Adipocyte (in vitro differentiated cells): Measurements from ENCODE around the gene CPVL.

Experiments
- DNase-seq: peaks from one replicate; pipeline ENCODE4 v3.0.0-alpha.2; 2015; ENCODE audit warnings: low read depth
- H3K27me3 ChIP-seq: replicated peaks from 2 replicates; pipeline ENCODE4 v1.7.0; 2013; ENCODE audit warnings: mild to moderate bottlenecking, low read length, moderate library complexity; ENCODE audit not compliant: control insufficient read depth, insufficient read depth
- H3K36me3 ChIP-seq: 2 replicates; pipeline ENCODE4 v1.7.0; 2013; ENCODE audit warnings: low read length, mild to moderate bottlenecking, moderate library complexity; ENCODE audit not compliant: control insufficient read depth, insufficient read depth, severe bottlenecking
- H3K4me1 ChIP-seq: 2 replicates; pipeline ENCODE4 v1.7.0; 2013; ENCODE audit warnings: mild to moderate bottlenecking, low read length, moderate library complexity; ENCODE audit not compliant: control insufficient read depth, insufficient read depth
- H3K4me3 ChIP-seq: 2 replicates; pipeline ENCODE4 v1.7.0; 2013; ENCODE audit warnings: mild to moderate bottlenecking, low read length, moderate library complexity
- H3K9ac ChIP-seq: 2 replicates; pipeline ENCODE4 v1.7.0; 2013; ENCODE audit warnings: mild to moderate bottlenecking, low read length, moderate library complexity
- H3K9me3 ChIP-seq: 2 replicates; pipeline ENCODE4 v1.7.0; 2013; ENCODE audit warnings: mild to moderate bottlenecking, low read length, moderate library complexity; ENCODE audit not compliant: control insufficient read depth

CPVL gene

DNA sequence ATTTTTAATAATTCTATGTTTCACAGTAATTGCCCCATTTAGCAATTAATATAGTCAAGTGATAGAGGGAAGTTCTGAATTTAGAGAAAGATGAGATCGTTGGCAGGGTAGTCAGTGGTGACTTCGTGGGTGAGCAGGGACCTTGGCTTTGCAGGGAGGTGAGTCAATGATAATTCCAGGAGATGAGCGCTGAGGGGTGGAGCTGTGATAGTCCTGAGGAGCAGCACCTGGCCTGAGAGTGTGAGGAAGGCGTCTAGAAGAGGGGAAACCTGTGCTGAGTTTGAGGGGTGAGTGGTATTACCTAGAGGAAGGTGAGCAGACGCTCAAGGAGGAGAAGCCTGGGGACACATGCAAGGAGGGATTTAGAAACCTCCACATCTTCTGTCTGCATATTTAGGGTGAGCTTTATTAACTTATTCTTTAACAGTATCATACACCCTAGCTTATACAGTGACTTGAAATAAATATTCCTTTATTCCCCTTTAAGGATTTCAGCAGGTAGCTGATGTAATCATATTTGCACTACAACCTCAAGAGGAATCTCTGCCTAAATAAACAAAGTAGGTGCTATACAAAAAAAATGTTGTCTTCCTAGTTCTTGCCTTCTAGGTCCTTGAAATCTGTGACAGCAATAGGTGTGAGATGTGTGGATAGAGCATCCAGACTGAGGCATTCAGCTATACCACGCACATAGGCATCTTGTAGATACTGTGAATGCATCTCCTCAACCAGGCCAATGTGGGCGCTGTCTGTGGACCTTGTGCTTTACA lies 186.1 kb downstream of the CPVL start:
- Histone ChIP-seq H3K36me3 (no peaks in the 10 kb centered on the region), H3K4me1 (peaks cover 11% of the 10 kb centered on the region), H3K4me3 (no peak overlapping the region), H3K9me3 (peaks cover 15% of the 10 kb centered on the region), H3K27me3 (peaks cover 28% of the 10 kb centered on the region), H3K9ac (no peak overlapping the region)
- DNase-seq = no peak

DNA sequence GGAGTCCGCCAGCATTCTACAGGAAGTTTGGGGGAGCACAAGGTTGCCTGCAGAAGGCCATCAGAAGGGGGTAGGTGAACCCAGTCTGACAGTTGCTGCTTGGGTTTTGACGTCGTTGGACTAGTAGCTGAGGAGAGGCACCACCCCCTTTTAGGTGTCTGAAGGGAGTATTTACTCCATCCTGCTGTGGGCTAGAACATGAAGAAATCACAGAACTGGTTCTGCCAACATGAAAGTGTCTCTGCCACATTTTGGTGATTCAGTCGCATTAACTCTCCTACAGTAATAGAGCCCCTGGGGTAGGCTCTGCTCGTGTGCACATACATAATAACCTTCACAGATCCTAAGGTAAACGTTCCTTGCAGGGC lies 187.4 kb downstream of the CPVL start:
- no peak for DNase-seq
- Histone ChIP-seq H3K4me1 (peaks cover 14% of the 10 kb centered on the region), H3K9me3 (peaks cover 7% of the 10 kb centered on the region), H3K36me3 (no peaks in the 10 kb centered on the region), H3K9ac (no peak overlapping the region), H3K27me3 (peaks cover 34% of the 10 kb centered on the region), H3K4me3 (peak overlapping the region; percentile 74)

DNA sequence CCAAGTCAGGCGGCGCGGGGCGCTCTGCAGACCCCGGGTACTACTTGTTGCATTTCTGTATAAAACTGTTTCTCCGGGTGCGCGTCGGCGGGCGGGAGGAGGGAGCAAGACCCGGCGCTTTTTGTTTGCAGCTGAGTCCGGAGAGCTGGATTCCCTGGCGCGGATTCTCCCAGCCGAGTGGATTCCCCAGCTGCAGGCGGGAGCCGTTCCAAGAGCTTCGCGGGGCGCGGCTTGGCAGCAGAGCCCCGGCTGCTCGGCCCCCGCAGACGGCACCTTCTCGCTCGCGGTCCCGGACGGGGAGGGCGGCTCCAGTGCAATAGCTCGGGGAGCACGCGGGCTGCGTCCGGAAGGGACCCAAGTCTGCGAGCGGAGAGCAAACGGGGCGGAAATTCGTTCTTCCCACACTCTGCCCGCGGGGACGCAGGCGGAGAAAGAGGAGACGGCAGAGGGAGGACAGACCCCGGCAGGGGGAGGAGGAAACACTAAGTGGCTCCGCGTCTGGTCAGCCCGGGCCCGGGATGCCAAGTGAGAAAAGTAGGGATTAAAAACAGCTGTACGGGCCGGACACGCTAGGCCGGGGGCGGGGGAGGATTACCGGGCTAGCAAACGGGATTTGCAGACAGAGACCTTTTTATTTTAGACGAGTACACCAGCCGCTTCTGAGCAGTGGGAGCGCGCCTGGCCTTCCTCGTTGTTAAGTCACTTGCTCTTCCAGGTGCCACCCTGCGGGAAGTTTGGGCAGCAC lies 187.9 kb downstream of the CPVL start, which contains the start of gene TRIL:
Gene TRIL, minus strand, starts transcription at position 96 of the 745 bp plus-strand sequence. CDS start 284 bp downstream, outside the sequence.
- Histone ChIP-seq H3K4me1 (peaks cover 17% of the 10 kb centered on the region), H3K9ac (peak within 1 kb of the TSS; percentile 36), H3K27me3 (peaks cover 34% of the 10 kb centered on the region), H3K36me3 (no peaks in the 10 kb centered on the region), H3K9me3 (peaks cover 6% of the 10 kb centered on the region), H3K4me3 (peak within 1 kb of the TSS; percentile 74)
- DNase-seq = peak; percentile 76

DNA sequence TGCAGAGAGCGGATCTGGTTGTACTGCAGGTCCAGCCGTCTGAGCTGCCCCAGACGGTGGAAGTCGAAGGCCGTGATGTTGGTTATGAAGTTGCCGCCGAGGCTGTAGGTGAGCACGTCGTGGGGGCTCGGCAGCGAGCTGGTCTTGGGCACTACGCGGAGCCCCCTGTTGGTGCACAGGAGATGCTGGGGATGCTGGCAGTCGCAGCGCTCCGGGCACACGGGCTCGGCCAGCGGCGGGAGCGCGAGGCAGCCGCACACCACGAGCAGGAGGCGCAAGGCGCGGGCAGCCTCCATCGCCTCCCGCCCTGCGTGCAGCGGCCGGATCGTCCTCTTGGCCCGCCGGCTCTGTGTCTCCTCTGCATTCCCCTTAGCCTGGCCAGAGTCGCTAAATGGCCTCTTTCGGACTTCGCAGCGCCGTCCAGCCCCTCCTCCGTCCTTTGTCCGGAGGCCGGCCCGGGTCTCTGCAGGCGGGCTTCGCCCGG lies 188.5 kb downstream of the CPVL start:
- peak; percentile 44 for DNase-seq
- Histone ChIP-seq H3K4me3 (peak overlapping the region; percentile 74), H3K9me3 (peaks cover under 1% of the 10 kb centered on the region), H3K27me3 (peaks cover 34% of the 10 kb centered on the region), H3K36me3 (no peaks in the 10 kb centered on the region), H3K4me1 (peaks cover 17% of the 10 kb centered on the region), H3K9ac (peak overlapping the region; percentile 29)

DNA sequence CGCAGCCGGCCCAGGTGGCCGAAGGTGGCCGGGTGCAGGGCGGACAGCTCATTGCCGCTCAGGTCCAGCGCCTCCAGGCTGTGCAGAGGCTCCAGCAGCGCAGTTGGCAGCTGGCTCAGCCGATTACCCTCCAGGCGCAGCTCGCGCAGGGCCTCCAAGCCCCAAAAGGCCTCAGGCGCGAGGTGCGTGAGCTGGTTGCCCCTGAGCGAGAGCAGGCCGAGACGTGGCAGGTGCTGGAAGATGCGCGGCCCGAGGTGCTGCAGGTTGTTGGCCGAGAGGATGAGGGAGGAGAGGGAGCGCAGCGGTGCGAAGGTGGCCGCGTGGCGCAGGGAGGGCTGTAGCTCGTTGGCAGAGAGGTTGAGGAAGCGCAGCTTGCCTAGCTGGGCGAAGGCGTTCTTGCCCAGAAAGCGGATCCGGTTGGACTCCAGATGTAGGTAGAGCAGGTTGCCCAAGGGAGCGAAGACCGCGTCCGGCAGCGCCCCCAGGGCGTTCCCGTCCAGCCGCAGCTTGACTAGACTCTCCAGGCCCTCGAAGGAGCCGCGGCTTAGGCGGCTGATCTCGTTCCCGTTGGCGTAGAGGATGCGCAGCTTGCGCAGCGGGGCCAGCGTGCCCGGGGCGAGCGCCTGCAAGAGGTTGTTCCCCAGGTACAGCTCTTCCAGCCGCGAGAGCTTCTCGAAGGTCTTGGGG lies 189.1 kb downstream of the CPVL start:
- Histone ChIP-seq H3K9me3 (no peaks in the 10 kb centered on the region), H3K27me3 (peaks cover 34% of the 10 kb centered on the region), H3K4me3 (peak overlapping the region; percentile 74), H3K9ac (no peak overlapping the region), H3K36me3 (no peaks in the 10 kb centered on the region), H3K4me1 (peaks cover 17% of the 10 kb centered on the region)
- peak; percentile 30 for DNase-seq

DNA sequence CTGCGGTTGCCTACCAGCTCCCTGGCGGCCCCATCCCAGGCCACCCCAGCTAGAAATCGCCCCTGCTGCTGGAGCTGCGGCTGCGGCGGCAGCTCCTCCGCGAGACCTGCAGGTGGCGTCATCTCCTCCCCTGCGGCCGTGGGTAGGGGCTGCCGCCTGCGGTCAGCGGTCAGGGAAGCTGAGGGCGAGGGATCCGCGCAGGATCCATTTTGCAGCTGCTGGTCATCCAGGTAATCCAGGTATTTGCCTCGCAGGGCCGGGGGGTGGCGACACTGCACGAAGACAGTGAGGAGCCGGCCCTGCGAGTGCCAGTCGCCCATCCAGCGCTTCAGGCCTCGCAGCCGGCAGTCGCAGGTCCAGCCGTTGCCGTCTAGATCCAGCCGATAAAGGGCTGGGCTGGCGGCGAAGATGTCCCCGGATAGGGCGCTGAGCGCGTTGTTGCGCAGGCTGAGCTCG lies 189.7 kb downstream of the CPVL start:
- Histone ChIP-seq H3K9me3 (no peaks in the 10 kb centered on the region), H3K27me3 (peaks cover 34% of the 10 kb centered on the region), H3K4me3 (peak overlapping the region; percentile 63), H3K4me1 (peaks cover 17% of the 10 kb centered on the region), H3K36me3 (no peaks in the 10 kb centered on the region), H3K9ac (peak overlapping the region; percentile 12)
- peak; percentile 77 for DNase-seq

DNA sequence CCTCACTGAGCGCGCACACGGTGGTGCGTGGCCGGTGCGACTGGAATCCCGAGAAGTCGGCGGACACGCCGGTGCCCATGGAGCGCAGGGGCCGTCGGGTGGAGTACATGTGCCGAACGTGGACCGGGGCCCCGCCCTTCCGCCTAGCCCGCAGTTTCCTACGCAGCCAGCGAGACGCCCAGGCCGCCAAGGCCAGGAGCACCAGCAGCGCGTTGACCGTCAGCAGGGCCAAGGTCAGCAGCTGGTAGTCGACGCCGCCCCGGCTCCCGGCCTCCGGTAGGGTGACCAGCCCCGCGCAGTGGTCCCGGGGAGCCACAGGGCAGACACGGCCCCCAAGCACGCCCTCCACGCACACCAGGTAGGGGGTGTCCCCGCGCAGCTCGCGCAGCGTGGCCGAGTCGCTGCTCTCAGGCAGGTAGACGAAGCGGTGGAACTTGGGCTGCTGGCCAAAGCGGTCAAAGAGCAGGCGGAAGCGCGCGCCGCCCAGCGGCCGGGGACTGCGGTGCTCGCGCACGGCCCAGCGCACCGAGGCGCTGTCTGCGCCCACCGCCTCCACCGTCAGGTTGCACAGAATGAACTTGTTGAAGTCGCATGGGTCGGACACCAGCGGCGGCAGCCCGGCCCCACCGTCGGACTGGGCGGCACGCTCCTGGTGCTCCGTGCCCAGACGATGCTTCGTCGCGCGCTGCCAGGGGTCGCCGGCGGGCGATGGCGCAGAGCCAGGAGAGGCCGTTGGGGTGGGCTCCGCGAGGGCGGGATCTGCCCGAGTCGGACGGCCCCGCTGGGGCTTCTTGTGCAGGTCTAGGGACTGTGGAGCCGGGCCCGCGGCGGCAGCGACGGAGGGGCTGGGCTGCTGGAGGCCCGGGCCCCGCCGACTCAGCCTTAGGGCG lies 190.4 kb downstream of the CPVL start:
- Histone ChIP-seq H3K4me3 (peak overlapping the region; percentile 63), H3K9me3 (no peaks in the 10 kb centered on the region), H3K27me3 (peaks cover 34% of the 10 kb centered on the region), H3K4me1 (peaks cover 17% of the 10 kb centered on the region), H3K36me3 (no peaks in the 10 kb centered on the region), H3K9ac (peak overlapping the region; percentile 12)
- peak; percentile 74 for DNase-seq

DNA sequence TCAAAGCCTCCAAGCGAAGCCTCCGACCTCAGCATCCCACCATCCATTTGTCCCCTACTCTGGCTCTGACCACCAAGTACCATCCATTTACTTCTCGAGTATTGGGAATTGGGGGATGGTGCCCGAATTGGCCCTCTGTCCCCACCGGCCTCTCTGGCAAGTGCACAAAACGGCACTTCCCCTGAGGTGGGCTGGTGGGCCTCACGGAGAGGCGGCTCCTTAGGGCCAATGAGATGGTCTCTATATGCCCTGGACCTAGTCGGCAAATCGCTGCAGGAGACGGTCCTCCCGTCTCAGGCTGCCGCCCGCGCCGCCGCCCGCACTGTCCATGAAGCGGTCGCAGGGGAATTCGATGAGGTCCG lies 191.0 kb downstream of the CPVL start:
- Histone ChIP-seq H3K4me1 (peaks cover 17% of the 10 kb centered on the region), H3K4me3 (no peak overlapping the region), H3K27me3 (peaks cover 34% of the 10 kb centered on the region), H3K9me3 (no peaks in the 10 kb centered on the region), H3K36me3 (no peaks in the 10 kb centered on the region), H3K9ac (no peak overlapping the region)
- DNase-seq = no peak

DNA sequence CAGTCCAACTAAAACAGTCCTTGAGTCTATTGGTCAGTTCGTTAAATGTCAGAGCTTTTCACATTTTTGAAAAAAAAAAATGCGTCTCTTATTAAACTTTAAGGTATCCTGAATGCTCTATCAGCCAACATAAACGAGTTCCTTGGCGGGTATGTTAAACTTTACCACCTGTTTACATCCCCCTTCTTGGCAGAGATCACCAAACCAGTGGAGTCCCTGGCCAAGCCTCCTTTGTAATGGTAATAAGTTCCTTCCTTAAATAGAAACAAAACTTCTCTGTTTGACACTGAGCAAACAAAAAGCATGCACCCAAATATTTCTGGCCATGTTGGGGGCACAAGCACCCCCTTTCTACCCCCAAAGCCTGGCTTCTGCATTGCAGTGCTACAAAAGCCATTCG lies 191.4 kb downstream of the CPVL start:
- H3K27me3 ChIP-seq = peaks cover 34% of the 10 kb centered on the region
- DNase-seq = no peak
- H3K9ac ChIP-seq = no peak overlapping the region
- no peaks in the 10 kb centered on the region for H3K36me3 ChIP-seq
- H3K4me1 ChIP-seq = peaks cover 17% of the 10 kb centered on the region
- H3K4me3 ChIP-seq = no peak overlapping the region
- no peaks in the 10 kb centered on the region for H3K9me3 ChIP-seq

DNA sequence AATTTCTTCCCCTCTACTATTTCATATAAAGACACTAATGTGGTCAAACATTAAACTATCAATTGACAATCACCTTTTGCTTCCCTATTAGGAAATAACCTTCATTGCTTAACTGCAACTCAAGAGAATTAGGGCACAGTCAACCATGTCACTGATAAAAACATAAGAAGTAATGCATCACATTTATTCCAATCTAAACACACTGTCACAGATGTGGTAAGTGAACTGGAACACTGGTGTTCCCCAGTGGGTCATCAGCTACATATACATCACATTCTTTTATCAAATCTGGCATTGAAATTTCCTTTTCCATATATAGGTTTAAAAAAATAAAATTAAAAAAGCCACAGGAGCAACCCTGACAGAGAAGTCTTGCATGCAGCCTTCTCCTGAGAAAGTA lies 191.9 kb downstream of the CPVL start:
- DNase-seq = no peak
- Histone ChIP-seq H3K9ac (no peak overlapping the region), H3K4me1 (peaks cover 17% of the 10 kb centered on the region), H3K27me3 (peaks cover 34% of the 10 kb centered on the region), H3K4me3 (no peak overlapping the region), H3K9me3 (no peaks in the 10 kb centered on the region), H3K36me3 (no peaks in the 10 kb centered on the region)
